H1 (cell line): ENCODE results near the gene NRROS. TPM values are rescaled to one million over a fixed set of nuclear protein-coding genes. Genes with fewer than 3 reads are reported as not detected.

ENCODE experiments used
- RNF2 ChIP-seq: fragments of 200-900, 300-1000 bp; sonication (generic); IDR thresholded peaks from 2 replicates; pipeline ENCODE4 v1.7.1; 2016; ENCODE audit warnings: borderline replicate concordance, low read depth, mild to moderate bottlenecking, antibody characterized with exemption, low read length; ENCODE audit not compliant: poor library complexity, severe bottlenecking; ENCODE audit errors: missing control alignments
- TAF1 ChIP-seq: IDR thresholded peaks from 2 replicates; pipeline ENCODE4 v1.6.1; 2011; ENCODE audit warnings: mild to moderate bottlenecking, low read depth, low read length
- polyA plus RNA-seq, 7 experiments: library from polyadenylated mRNA; depleted of rRNA in 3 of 7; stranded (reverse) in 5 of 7; unstranded in 2 of 7; fragments of >200 nt in 5 of 7; fragments of 200-250 nt in 2 of 7; gene quantifications; 1 replicate in 5 of 7; 2 replicates in 1 of 7; 4 replicates in 1 of 7; pipeline versions ENCODE4 v1.2.1 to v1.2.3, GENCODE V29; 2011 to 2013; ENCODE audit warnings: missing spikeins in 2 of 7, mixed read lengths in 2 of 7
- total RNA-seq: library from RNA; stranded (reverse); fragmentation: NEBNext Ultra II Directional; extraction: Animal tissue kit (Norgen Biotek cat#: 25700); gene quantifications from 2 replicates; pipeline ENCODE4 v1.2.1, GENCODE V29; 2021
- TF ChIP-seq, protein P1 (sequence below): IDR thresholded peaks from 2 replicates; pipeline ENCODE4 v1.6.1; 2012; ENCODE audit warnings: inconsistent platforms

The NRROS gene
- total and polyA plus RNA-seq, 2 of the 8 experiments (the other 6 are each of a cell fraction or from before 2014, with no cell fraction given): 5.3 to 7.3 TPM

DNA sequence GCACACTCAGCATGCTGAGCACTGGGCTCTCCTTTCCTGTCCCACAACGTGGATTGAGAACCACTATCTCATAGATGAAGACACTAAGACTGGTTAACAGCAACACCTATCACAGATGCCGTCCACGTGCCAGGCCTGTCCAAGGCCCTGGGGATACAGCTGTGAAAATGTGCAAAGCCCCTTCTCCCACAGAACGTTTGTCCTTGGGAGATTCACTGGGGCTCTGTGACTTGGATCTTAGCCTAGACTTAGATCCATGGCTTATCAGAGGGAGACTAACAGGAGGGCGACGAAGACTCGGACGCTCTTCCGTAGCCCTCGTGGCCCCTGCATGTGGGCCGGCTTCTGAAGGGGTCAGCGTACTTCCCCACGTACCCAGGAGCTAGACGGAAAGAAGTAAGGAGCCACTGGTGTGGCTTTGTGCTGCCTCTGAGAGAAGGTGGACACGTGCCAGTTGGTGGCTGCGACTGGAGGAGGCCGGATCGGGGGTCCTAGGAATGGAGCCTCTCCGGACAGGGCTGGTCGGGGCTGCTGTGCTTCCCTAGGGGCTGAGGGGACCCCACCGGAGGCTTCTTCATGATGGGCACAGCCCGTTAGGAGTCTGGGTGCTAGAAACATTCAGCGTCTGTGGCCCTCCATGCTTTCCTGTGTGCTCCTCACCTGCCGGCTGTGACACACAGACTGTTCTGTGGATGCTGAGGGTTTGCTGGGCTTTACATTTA, 964 bp downstream of the NRROS start (continued):
- TF ChIP-seq, protein P1, sequence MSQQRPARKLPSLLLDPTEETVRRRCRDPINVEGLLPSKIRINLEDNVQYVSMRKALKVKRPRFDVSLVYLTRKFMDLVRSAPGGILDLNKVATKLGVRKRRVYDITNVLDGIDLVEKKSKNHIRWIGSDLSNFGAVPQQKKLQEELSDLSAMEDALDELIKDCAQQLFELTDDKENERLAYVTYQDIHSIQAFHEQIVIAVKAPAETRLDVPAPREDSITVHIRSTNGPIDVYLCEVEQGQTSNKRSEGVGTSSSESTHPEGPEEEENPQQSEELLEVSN: no peak
- TF ChIP-seq TAF1 (no peak), RNF2 (no peak)
